ENCODE data around the gene CNGA3. TPM values are rescaled to one million over a fixed set of nuclear protein-coding genes. Genes with fewer than 3 reads are reported as not detected.

The CNGA3 gene
- total and polyA plus RNA-seq, 10 of the 15 experiments (the other 5 are each of a cell fraction or from before 2014, with no cell fraction given) = not detected

GRCh38 chr2:98419544-98419943 lies 73.3 kb downstream of the CNGA3 start (continued):
- no peak for TF ChIP-seq HDAC6 (IDR thresholded peaks at IDR 0.05; ENCODE audit: unreplicated experiment)
- no peak for TF ChIP-seq NFIC (IDR thresholded peaks at IDR 0.05; ENCODE audit: low read depth, low read length)
- no peak for TF ChIP-seq TCF7 (IDR thresholded peaks at IDR 0.05; ENCODE audit: borderline replicate concordance)
- no peak for TF ChIP-seq SPI1 (IDR thresholded peaks at IDR 0.05; ENCODE audit: borderline replicate concordance, insufficient read depth, low read depth, low read length)
- no peak for TF ChIP-seq IRF4 (IDR thresholded peaks at IDR 0.05; ENCODE audit: low read depth, low read length)
- TF ChIP-seq ZSCAN29 (IDR thresholded peaks at IDR 0.05) = no peak
- no peak for TF ChIP-seq NFXL1 (IDR thresholded peaks at IDR 0.05; ENCODE audit: borderline replicate concordance)
- no peak for TF ChIP-seq NKRF (conservative IDR thresholded peaks at IDR 0.05)
- no peak for TF ChIP-seq POLR2AphosphoS5 (IDR thresholded peaks at IDR 0.05; ENCODE audit: low read length)
- TF ChIP-seq BCL11A (IDR thresholded peaks at IDR 0.05; ENCODE audit: low read depth, low read length) = no peak

- no peak for DNase-seq (ENCODE audit: low read depth, low spot score)
- no peaks in the 10 kb centered on the region for H3K4me1 ChIP-seq (ENCODE audit: control insufficient read depth, insufficient read depth, low read length)
- no TSS peak for BruUV-seq (replicated peaks)
- H2AFZ ChIP-seq (ENCODE audit: control insufficient read depth, low read depth, low read length) = no peak overlapping the region
- H3K79me2 ChIP-seq (ENCODE audit: control insufficient read depth, insufficient read depth, low read length) = no peaks in the 10 kb centered on the region
- H3K9me3 ChIP-seq (replicated peaks; ENCODE audit: control insufficient read depth, insufficient read depth, low read length) = peaks cover 4% of the 10 kb centered on the region; the same call in 2 of the 3 replicates
- ChIA-PET CTCF (no interaction called here), RAD21 (ENCODE audit: unreplicated experiment) (interaction anchor here (0.9 to 1.7 kb wide), 2 partner anchors 26 to 50 kb away, joined by 4 to 5 read pairs; no protein-coding TSS in a partner anchor), SMC1A (ENCODE audit: uncharacterized antibody, unreplicated experiment) (interaction anchor here (0.9 to 1.6 kb wide), 4 partner anchors 9 to 103 kb away, joined by 3 to 8 read pairs (median 4); no protein-coding TSS in a partner anchor), POLR2A (no interaction called here)
- in situ Hi-C loops (cut with MboI) = loop anchor here (10.0 to 25.0 kb wide), 2 partner anchors 415 to 642 kb away; no protein-coding TSS in a partner anchor
- no peak overlapping the region for H3K9ac ChIP-seq (ENCODE audit: control insufficient read depth, insufficient read depth, low read length)
- H3K36me3 ChIP-seq (ENCODE audit: control insufficient read depth in 2 of 2, insufficient read depth in 2 of 2, low read length in 1 of 2) = no peaks in the 10 kb centered on the region
- no peaks in the 10 kb centered on the region for H4K20me1 ChIP-seq (ENCODE audit: control insufficient read depth, insufficient read depth)
- no peak for ATAC-seq
- H3K4me2 ChIP-seq (ENCODE audit: control insufficient read depth, insufficient read depth) = no peak overlapping the region
- no peak overlapping the region for H3K27ac ChIP-seq (ENCODE audit: control insufficient read depth, insufficient read depth)
- 21% methylated on average over 6 of the region's 6 CpGs for WGBS (ENCODE audit: insufficient coverage, insufficient replicate concordance, low lambda C conversion rate, missing lambda C conversion rate)
- no peak overlapping the region for H3K4me3 ChIP-seq
- no peaks in the 10 kb centered on the region for H3K27me3 ChIP-seq (replicated peaks in 1 of 2; ENCODE audit: control insufficient read depth in 2 of 2, insufficient read depth in 2 of 2, low read length in 1 of 2)
- intact Hi-C loops (cut with micrococcal nuclease; ENCODE audit: unreplicated experiment) = no loop called here
- FAIRE-seq = no peak
- TF ChIP-seq NKRF (conservative IDR thresholded peaks at IDR 0.05) = no peak
- TF ChIP-seq BRCA1 (IDR thresholded peaks at IDR 0.05; ENCODE audit: low read depth, low read length) = no peak
- no peak for TF ChIP-seq USF1 (IDR thresholded peaks at IDR 0.05; ENCODE audit: borderline replicate concordance, extremely low read length, insufficient read depth, low read depth, low read length)
- no peak for TF ChIP-seq NRF1 (conservative IDR thresholded peaks at IDR 0.05; ENCODE audit: low read depth, low read length)
- no peak for TF ChIP-seq JUNB (IDR thresholded peaks at IDR 0.05)
- TF ChIP-seq ESRRA (IDR thresholded peaks at IDR 0.05; ENCODE audit: low read length) = no peak
- no peak for TF ChIP-seq EED (IDR thresholded peaks at IDR 0.05; ENCODE audit: low read depth)
Observed at GRCh38 chr2:98419977-98420725, 73.9 kb downstream of the CNGA3 start.
